ENCODE measurements around the gene RBM19.

- TF ChIP-seq CTCF (IDR thresholded peaks at IDR 0.05) (no peak), POLR2A (IDR thresholded peaks at IDR 0.05) (no peak)
These were observed 25.3 kb upstream of the RBM19 start for GRCh38 chr12:113991224-113992044.

Data from uterus (tissue), 2 donors.